ENCODE data around the gene RAB43. TPM values are rescaled to one million over a fixed set of nuclear protein-coding genes. Genes with fewer than 3 reads are reported as not detected.

RAB43 gene
- total RNA-seq, 3 donors from 2014 or later (not counting 1 experiment from before 2014, with no cell fraction given) = 36.5 to 47.2 (median 38.3) TPM

DNA sequence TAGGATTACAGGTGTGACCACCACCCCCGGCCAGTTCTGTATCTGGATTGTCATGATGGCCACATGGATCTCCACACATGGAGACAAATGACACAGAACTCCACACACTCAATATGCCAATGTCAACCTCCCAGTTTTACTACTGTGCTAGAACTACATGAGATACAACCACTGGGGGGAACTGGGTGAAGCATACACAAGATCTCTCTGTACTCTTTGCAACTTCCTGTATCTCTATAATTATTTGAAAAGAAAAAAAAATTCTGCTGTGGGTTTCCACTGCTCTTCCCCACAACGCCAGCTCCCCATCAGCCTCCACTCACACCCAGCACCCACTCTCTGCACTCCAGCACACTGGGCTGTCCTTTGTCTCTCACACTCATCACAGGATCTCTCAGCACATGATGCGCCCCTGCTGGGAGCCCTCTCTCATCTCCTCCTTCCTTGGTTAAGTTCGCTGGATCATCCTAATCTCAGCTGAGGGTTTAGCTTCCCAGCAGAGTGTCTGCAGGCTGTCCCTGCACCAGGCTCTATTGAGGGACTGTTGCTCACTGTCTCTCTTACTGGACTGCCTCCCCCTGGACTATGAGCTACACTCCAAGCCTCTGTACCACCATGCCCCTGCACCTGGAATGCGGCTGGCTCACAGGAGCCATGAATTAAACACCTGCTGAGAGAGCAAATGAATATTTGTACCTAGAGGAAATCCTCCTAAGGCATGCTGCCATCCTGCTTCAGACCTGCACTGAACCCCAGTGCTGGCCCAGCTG, 10.7 kb upstream of the RAB43 start:
- intact Hi-C loops (cut with micrococcal nuclease) = no loop called here
- ATAC-seq (peak; percentile 75 to 77 (median 77)), DNase-seq (no peak)
- Histone ChIP-seq H3K4me3 (ENCODE audit: low read length) (no peak overlapping the region), H3K27ac (ENCODE audit: low read length) (no peak overlapping the region), H3K36me3 (ENCODE audit: control insufficient read depth, insufficient read depth, low read length) (peaks cover 71% of the 10 kb centered on the region), H3K4me1 (ENCODE audit: control insufficient read depth, insufficient read depth, low read length) (peaks cover 6% of the 10 kb centered on the region), H3K9me3 (ENCODE audit: control insufficient read depth, insufficient read depth, low read length) (no peaks in the 10 kb centered on the region), H3K27me3 (ENCODE audit: control insufficient read depth, insufficient read depth, low read length) (no peaks in the 10 kb centered on the region)
- Mint-ChIP-seq H3K4me1 (peaks cover 19 to 31% of the 10 kb centered on the region in 2 donors), H3K4me3 (peak overlapping the region; percentile 73), H3K27me3 (ENCODE audit: low read depth in 2 of 2) (no peaks in the 10 kb centered on the region), H3K9me3 (no peaks in the 10 kb centered on the region), H3K36me3 (peaks cover 18% of the 10 kb centered on the region), H3K27ac (peak overlapping the region; percentile 77 to 81)
- 74% methylated on average over 5 of the region's 5 CpGs for WGBS (ENCODE audit: insufficient coverage)
- TF ChIP-seq, protein P1, sequence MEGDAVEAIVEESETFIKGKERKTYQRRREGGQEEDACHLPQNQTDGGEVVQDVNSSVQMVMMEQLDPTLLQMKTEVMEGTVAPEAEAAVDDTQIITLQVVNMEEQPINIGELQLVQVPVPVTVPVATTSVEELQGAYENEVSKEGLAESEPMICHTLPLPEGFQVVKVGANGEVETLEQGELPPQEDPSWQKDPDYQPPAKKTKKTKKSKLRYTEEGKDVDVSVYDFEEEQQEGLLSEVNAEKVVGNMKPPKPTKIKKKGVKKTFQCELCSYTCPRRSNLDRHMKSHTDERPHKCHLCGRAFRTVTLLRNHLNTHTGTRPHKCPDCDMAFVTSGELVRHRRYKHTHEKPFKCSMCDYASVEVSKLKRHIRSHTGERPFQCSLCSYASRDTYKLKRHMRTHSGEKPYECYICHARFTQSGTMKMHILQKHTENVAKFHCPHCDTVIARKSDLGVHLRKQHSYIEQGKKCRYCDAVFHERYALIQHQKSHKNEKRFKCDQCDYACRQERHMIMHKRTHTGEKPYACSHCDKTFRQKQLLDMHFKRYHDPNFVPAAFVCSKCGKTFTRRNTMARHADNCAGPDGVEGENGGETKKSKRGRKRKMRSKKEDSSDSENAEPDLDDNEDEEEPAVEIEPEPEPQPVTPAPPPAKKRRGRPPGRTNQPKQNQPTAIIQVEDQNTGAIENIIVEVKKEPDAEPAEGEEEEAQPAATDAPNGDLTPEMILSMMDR (IDR thresholded peaks at IDR 0.05) = no peak

DNA sequence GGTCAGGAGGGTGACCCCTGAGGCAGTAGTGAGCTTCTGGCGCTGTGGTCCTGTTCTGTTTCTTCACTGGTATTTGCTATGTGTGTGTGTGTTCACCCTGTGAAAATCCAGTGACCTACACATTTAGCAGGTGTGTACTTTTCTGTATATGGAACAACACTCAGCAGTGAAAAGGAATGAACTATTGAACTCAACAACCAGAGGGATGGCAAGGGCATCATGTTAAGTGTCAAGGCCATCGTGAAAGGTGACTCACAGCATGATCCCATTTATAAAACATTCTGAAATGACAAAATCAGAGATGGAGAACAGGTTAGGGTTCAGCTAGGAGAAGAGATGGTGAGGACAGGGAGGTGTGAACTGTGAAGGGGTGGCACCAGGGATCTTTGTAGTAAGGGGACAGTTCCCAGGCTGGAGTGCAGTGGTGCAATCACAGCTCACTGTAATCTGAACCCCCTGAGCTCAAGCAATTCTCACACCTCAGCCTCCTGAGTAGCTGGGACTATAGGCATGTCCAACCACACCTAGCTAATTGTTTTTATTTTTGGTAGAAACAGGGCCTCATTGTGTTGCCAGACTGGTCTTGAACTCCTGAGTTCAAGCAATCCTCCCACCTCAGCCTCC, 10.0 kb upstream of the RAB43 start:
- Mint-ChIP-seq H3K27me3 (ENCODE audit: low read depth in 2 of 2) (no peaks in the 10 kb centered on the region), H3K27ac (peak overlapping the region; percentile 77 to 81), H3K4me1 (peaks cover 26 to 38% of the 10 kb centered on the region in 2 donors), H3K36me3 (peaks cover 18% of the 10 kb centered on the region), H3K4me3 (no peak overlapping the region), H3K9me3 (no peaks in the 10 kb centered on the region)
- no peak overlapping the region for H3K27ac ChIP-seq (ENCODE audit: low read length)
- intact Hi-C loops (cut with micrococcal nuclease) = no loop called here
- TF ChIP-seq, protein P1 (IDR thresholded peaks at IDR 0.05) = no peak
- H3K27me3 ChIP-seq (ENCODE audit: control insufficient read depth, insufficient read depth, low read length) = no peaks in the 10 kb centered on the region
- H3K4me1 ChIP-seq (ENCODE audit: control insufficient read depth, insufficient read depth, low read length) = peaks cover 6% of the 10 kb centered on the region
- H3K36me3 ChIP-seq (ENCODE audit: control insufficient read depth, insufficient read depth, low read length) = peaks cover 67% of the 10 kb centered on the region
- no peak overlapping the region for H3K4me3 ChIP-seq (ENCODE audit: low read length)
- DNase-seq (no peak), ATAC-seq (peak in 1 of 3 donors; percentile 13)
- H3K9me3 ChIP-seq (ENCODE audit: control insufficient read depth, insufficient read depth, low read length) = no peaks in the 10 kb centered on the region
- WGBS (ENCODE audit: insufficient coverage) = 95% methylated on average over 2 of the region's 2 CpGs

DNA sequence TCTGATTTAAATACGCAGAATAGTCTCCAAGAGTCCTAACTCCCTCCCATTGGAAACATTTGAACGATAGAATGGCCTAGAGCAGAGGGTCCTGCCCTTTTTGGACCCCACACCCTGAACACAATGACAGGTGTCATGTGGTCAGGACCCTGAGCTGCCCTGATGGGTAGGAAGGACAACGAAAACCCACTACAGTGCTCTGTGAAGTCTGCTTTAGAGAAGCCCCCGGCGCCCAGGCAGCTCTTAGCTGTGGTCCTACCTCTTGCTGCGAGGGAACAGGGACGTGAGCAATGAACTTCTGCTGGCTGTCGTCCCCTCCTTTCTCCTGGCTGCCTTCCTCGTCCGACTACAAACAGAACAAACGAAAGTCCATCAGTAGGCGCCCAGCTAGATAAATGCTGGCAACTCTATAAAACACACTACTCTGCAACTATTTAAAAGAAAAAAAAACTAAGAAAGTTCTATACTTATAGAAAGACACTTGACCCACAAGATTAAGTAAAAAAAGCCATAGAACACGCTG, 8.7 kb upstream of the RAB43 start:
- Histone ChIP-seq H3K27ac (ENCODE audit: low read length) (no peak overlapping the region), H3K27me3 (ENCODE audit: control insufficient read depth, insufficient read depth, low read length) (no peaks in the 10 kb centered on the region), H3K4me1 (ENCODE audit: control insufficient read depth, insufficient read depth, low read length) (peaks cover 6% of the 10 kb centered on the region), H3K36me3 (ENCODE audit: control insufficient read depth, insufficient read depth, low read length) (peaks cover 62% of the 10 kb centered on the region), H3K4me3 (ENCODE audit: low read length) (no peak overlapping the region), H3K9me3 (ENCODE audit: control insufficient read depth, insufficient read depth, low read length) (no peaks in the 10 kb centered on the region)
- TF ChIP-seq, protein P1 (IDR thresholded peaks at IDR 0.05) = no peak
- WGBS (ENCODE audit: insufficient coverage) = 98% methylated on average over 13 of the region's 13 CpGs
- intact Hi-C loops (cut with micrococcal nuclease) = no loop called here
- peaks cover 18% of the 10 kb centered on the region for H3K36me3 Mint-ChIP-seq
- DNase-seq (no peak), ATAC-seq (no peak)
- no peak overlapping the region for H3K4me3 Mint-ChIP-seq
- H3K27me3 Mint-ChIP-seq (ENCODE audit: low read depth in 2 of 2) = no peaks in the 10 kb centered on the region
- peaks cover 30 to 38% of the 10 kb centered on the region in 2 donors for H3K4me1 Mint-ChIP-seq
- no peak overlapping the region for H3K27ac Mint-ChIP-seq
- no peaks in the 10 kb centered on the region for H3K9me3 Mint-ChIP-seq

Data from natural killer cell (primary cell).